K562 (cell line): Measurements from ENCODE around the gene PTPN12. TPM values are rescaled to one million over a fixed set of nuclear protein-coding genes. Genes with fewer than 3 reads are reported as not detected.

ENCODE experiments used
- HOXB6 ChIP-seq: fragments of 250-450 bp; sonication (Bioruptor Pico); IDR thresholded peaks from 2 replicates; pipeline ENCODE4 v1.5.1; 2022; ENCODE audit warnings: mild to moderate bottlenecking, borderline replicate concordance
- TAF9B ChIP-seq: fragments of 450-650 bp; IDR thresholded peaks from 2 replicates; pipeline ENCODE4 v1.6.1; 2018; ENCODE audit warnings: mild to moderate bottlenecking; ENCODE audit not compliant: partially characterized antibody
- polyA plus RNA-seq, 8 experiments: library from polyadenylated mRNA; depleted of rRNA in 4 of 8; stranded (reverse) in 5 of 8; unstranded in 3 of 8; fragments of >200 nt; fragmentation: Nextera tagmentation in 2 of 8; fragmentation: Illumina TruSeq in 1 of 8; extraction: Ambion mirVana in 2 of 8; extraction: Trizol in 1 of 8; gene quantifications; 2 replicates each; pipeline versions ENCODE4 v1.2.1 to v1.2.3, GENCODE V29; 2011 to 2014; ENCODE audit warnings: inconsistent platforms in 1 of 8, missing spikeins in 1 of 8
- total RNA-seq, 7 experiments: library from RNA; depleted of rRNA in 6 of 7; stranded (reverse); fragments of >200 nt in 6 of 7; fragmentation: Illumina TruSeq in 2 of 7; extraction: Trizol in 2 of 7; gene quantifications; 2 replicates each; pipeline versions ENCODE4 v1.2.1 to v1.2.3, GENCODE V29; 2011 to 2021; ENCODE audit warnings: low replicate concordance in 1 of 7
- TF ChIP-seq, protein P1 (sequence below), 3 experiments: IDR thresholded peaks in 2 of 3; conservative IDR thresholded peaks in 1 of 3; 2 replicates each; pipeline ENCODE4 v1.5.1; 2011 to 2012; ENCODE audit warnings: low read length in 3 of 3, mild to moderate bottlenecking in 3 of 3, control low read depth in 2 of 3, improper control_type of control experiment in 1 of 3, inconsistent platforms in 1 of 3, low read depth in 1 of 3, mixed read lengths in 1 of 3, moderate library complexity in 1 of 3; ENCODE audit not compliant: insufficient read depth in 2 of 3

PTPN12 gene
- total and polyA plus RNA-seq, 9 of the 15 experiments (the other 6 are each of a cell fraction or from before 2014, with no cell fraction given), result 15.3 to 79.8 (median 26.6) TPM

DNA sequence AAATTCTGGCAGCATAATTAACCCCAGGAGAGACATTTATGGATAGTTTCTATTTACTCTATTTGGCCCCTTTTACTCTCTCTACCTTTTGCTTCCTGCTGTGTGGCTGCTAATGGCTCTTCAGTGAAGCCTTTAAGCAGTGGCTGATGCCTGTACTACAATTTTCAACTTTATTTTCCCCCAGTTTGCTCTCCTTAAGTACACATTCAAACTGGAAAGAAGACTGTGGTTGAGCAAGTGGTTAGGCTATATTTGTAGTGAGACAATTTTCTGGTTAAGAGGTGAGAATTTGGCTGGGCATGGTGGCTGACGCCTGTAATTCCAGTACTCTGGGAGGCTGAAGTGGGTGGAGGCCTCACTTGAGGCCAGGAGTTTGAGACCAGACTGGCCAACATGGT is 150.7 kb downstream of the PTPN12 start (continued):
- TF ChIP-seq, protein P1, sequence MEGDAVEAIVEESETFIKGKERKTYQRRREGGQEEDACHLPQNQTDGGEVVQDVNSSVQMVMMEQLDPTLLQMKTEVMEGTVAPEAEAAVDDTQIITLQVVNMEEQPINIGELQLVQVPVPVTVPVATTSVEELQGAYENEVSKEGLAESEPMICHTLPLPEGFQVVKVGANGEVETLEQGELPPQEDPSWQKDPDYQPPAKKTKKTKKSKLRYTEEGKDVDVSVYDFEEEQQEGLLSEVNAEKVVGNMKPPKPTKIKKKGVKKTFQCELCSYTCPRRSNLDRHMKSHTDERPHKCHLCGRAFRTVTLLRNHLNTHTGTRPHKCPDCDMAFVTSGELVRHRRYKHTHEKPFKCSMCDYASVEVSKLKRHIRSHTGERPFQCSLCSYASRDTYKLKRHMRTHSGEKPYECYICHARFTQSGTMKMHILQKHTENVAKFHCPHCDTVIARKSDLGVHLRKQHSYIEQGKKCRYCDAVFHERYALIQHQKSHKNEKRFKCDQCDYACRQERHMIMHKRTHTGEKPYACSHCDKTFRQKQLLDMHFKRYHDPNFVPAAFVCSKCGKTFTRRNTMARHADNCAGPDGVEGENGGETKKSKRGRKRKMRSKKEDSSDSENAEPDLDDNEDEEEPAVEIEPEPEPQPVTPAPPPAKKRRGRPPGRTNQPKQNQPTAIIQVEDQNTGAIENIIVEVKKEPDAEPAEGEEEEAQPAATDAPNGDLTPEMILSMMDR (IDR thresholded peaks at IDR 0.05 in 2 of 3, conservative IDR thresholded peaks at IDR 0.05 in 1 of 3; ENCODE audit: insufficient read depth in 2 of 3, low read depth in 1 of 3, low read length in 3 of 3), result no peak
- TF ChIP-seq TAF9B (no peak), HOXB6 (CRISPR knock-in tag) (no peak)
